IMR-90 (cell line): Measurements from ENCODE around the gene PMS1. TPM values are rescaled to one million over a fixed set of nuclear protein-coding genes. Genes with fewer than 3 reads are reported as not detected.

ENCODE experiments used
- ATAC-seq: fragments of 200-7000 bp; cut with Tn5 transposase; 2 replicates; pipeline ENCODE4 v1.9.1; 2020; ENCODE audit warnings: low read depth, mild to moderate bottlenecking, moderate library complexity
- BruUV-seq: library from RNA; stranded (reverse); fragments of 400-500 nt; replicated peaks from 2 replicates; lab custom pipeline; 2021; lab: Mats Ljungman, UMichigan
- CTCF ChIA-PET: fragments of 300-600 bp; formaldehyde crosslinking; extraction: SDS; loops from one replicate; lab custom pipeline; 2021; ENCODE audit warnings: antibody characterized with exemption; lab: Yijun Ruan, JAX
- POLR2A ChIA-PET: fragments of 300-600 bp; sonication (Branson Sonifier 250); formaldehyde crosslinking; loops from one replicate; lab custom pipeline; 2022; ENCODE audit warnings: antibody characterized with exemption; ENCODE audit not compliant: unreplicated experiment; lab: Charles Lee
- DNase-seq: peaks from one replicate; pipeline ENCODE4 v3.0.0; 2013
- H2AFZ ChIP-seq: replicated peaks from 2 replicates; pipeline ENCODE3; 2013; ENCODE audit warnings: low read length, mild to moderate bottlenecking; ENCODE audit not compliant: poor library complexity
- H2AK5ac ChIP-seq: 2 replicates; pipeline ENCODE4 v1.6.1; 2013; ENCODE audit warnings: low read depth, low read length, inconsistent platforms
- H2AK9ac ChIP-seq: replicated peaks from 2 replicates; pipeline ENCODE3; 2013; ENCODE audit warnings: mild to moderate bottlenecking, low read depth, low read length, moderate library complexity; ENCODE audit not compliant: poor library complexity
- H2BK120ac ChIP-seq: 2 replicates; pipeline ENCODE4 v1.6.1; 2013; ENCODE audit warnings: low read depth, low read length, inconsistent platforms
- H2BK15ac ChIP-seq: 3 replicates; pipeline ENCODE4 v1.6.1; 2013; ENCODE audit warnings: low read depth, low read length, inconsistent platforms
- H2BK20ac ChIP-seq: 2 replicates; pipeline ENCODE4 v1.6.1; 2013; ENCODE audit warnings: low read depth, mild to moderate bottlenecking, inconsistent platforms, low read length, moderate library complexity
- H2BK5ac ChIP-seq: 2 replicates; pipeline ENCODE4 v1.6.1; 2013; ENCODE audit warnings: mild to moderate bottlenecking, low read depth, low read length, inconsistent platforms; ENCODE audit not compliant: poor library complexity, severe bottlenecking
- H3K14ac ChIP-seq: replicated peaks from 2 replicates; pipeline ENCODE4 v1.6.1; 2013; ENCODE audit warnings: low read depth, low read length, inconsistent platforms
- H3K18ac ChIP-seq: 2 replicates; pipeline ENCODE4 v1.6.1; 2013; ENCODE audit warnings: low read depth, low read length, control low read depth
- H3K23ac ChIP-seq: 2 replicates; pipeline ENCODE4 v1.6.1; 2013; ENCODE audit warnings: low read depth, low read length, inconsistent platforms
- H3K27ac ChIP-seq: 2 replicates; pipeline ENCODE4 v1.5.1; 2013; ENCODE audit warnings: mild to moderate bottlenecking, control low read depth, low read length; ENCODE audit not compliant: insufficient read depth
- H3K27me3 ChIP-seq: 2 replicates; pipeline ENCODE4 v1.6.1; 2013; ENCODE audit warnings: low read length; ENCODE audit not compliant: control insufficient read depth, insufficient read depth
- H3K36me3 ChIP-seq: 2 replicates; pipeline ENCODE4 v1.6.1; 2013; ENCODE audit warnings: low read length, mixed read lengths; ENCODE audit not compliant: control insufficient read depth, insufficient read depth
- H3K4ac ChIP-seq: 2 replicates; pipeline ENCODE4 v1.6.1; 2013; ENCODE audit warnings: low read depth, low read length, inconsistent platforms
- H3K4me1 ChIP-seq: 2 replicates; pipeline ENCODE4 v1.6.1; 2013; ENCODE audit warnings: low read length, mixed read lengths; ENCODE audit not compliant: control insufficient read depth, insufficient read depth
- H3K4me2 ChIP-seq: 2 replicates; pipeline ENCODE4 v1.6.1; 2013; ENCODE audit warnings: low read depth, mild to moderate bottlenecking, control low read depth, low read length, moderate library complexity
- H3K4me3 ChIP-seq: 2 replicates; pipeline ENCODE4 v1.5.1; 2013; ENCODE audit warnings: low read depth, mild to moderate bottlenecking, control low read depth, low read length, moderate library complexity; ENCODE audit not compliant: insufficient read depth
- H3K56ac ChIP-seq: 2 replicates; pipeline ENCODE4 v1.6.1; 2013; ENCODE audit warnings: low read length, inconsistent platforms; ENCODE audit not compliant: insufficient read depth; ENCODE audit errors: extremely low read depth
- H3K79me1 ChIP-seq, 2 experiments: 2 replicates each; pipeline ENCODE4 v1.6.1; 2013; ENCODE audit warnings: low read length in 2 of 2, inconsistent platforms in 1 of 2, low read depth in 1 of 2
- H3K9ac ChIP-seq: 2 replicates; pipeline ENCODE4 v1.6.1; 2013; ENCODE audit warnings: low read depth, low read length, control low read depth
- H3K9me1 ChIP-seq: 2 replicates; pipeline ENCODE4 v1.6.1; 2013; ENCODE audit warnings: low read length, inconsistent platforms; ENCODE audit not compliant: insufficient read depth
- H3K9me3 ChIP-seq: 2 replicates; pipeline ENCODE4 v1.6.1; 2013; ENCODE audit warnings: low read length; ENCODE audit not compliant: control insufficient read depth, insufficient read depth
- H4K20me1 ChIP-seq: 2 replicates; pipeline ENCODE4 v1.6.1; 2013; ENCODE audit warnings: low read length, inconsistent platforms; ENCODE audit not compliant: insufficient read depth
- H4K5ac ChIP-seq: 2 replicates; pipeline ENCODE4 v1.6.1; 2013; ENCODE audit warnings: mild to moderate bottlenecking, low read depth, low read length, control low read depth
- H4K8ac ChIP-seq, 2 experiments: 2 replicates each; pipeline ENCODE4 v1.6.1; 2013; ENCODE audit warnings: low read depth in 2 of 2, low read length in 2 of 2, control low read depth in 1 of 2, inconsistent platforms in 1 of 2
- H4K91ac ChIP-seq: 2 replicates; pipeline ENCODE4 v1.6.1; 2013; ENCODE audit warnings: low read depth, low read length, inconsistent platforms; ENCODE audit not compliant: insufficient read depth
- CTCF ChIP-seq: conservative IDR thresholded peaks from 2 replicates; pipeline ENCODE4 v1.5.1; 2012; ENCODE audit warnings: mild to moderate bottlenecking, low read depth, low read length, improper control_type of control experiment
- WGBS, 2 experiments: methylation state at CpG; one replicate each; pipeline versions ENCODE4 v1.1.5 to v1.1.7; 2013; ENCODE audit warnings: missing lambda C conversion rate in 2 of 2; ENCODE audit not compliant: insufficient read length in 1 of 2; ENCODE audit errors: extremely low coverage in 2 of 2; 5-methylcytosine and 5-hydroxymethylcytosine counted together
- dilution Hi-C: fragments of 300-500 bp; cut with HindIII; formaldehyde crosslinking; loops from one replicate; pipeline ENCODE4 v1.14.3; 2018; ENCODE audit warnings: low sequenced_read_pairs; ENCODE audit not compliant: unreplicated experiment
- in situ Hi-C: fragments of 300-500 bp; cut with MboI; formaldehyde crosslinking; loops from 3 replicates; pipeline ENCODE4 v1.14.3; 2019; ENCODE audit warnings: low sequenced_read_pairs, inconsistent platforms, mixed read lengths
- intact Hi-C: fragments of 100-400 bp; cut with micrococcal nuclease; formaldehyde crosslinking; loops from 2 replicates; pipeline ENCODE4 v1.10.0; 2022
- polyA plus RNA-seq, 3 experiments: library from polyadenylated mRNA; depleted of rRNA; stranded (reverse); fragments of >200 nt; gene quantifications; 2 replicates each; pipeline ENCODE4 v1.2.3, GENCODE V29; 2012; ENCODE audit warnings: low replicate concordance in 1 of 3
- total RNA-seq: library from RNA; depleted of rRNA; stranded (reverse); fragments of >200 nt; gene quantifications from 2 replicates; pipeline ENCODE4 v1.2.3, GENCODE V29; 2012

Gene PMS1
- total and polyA plus RNA-seq, 2 of the 4 experiments (the other 2 are of a cell fraction) = 8.1 to 10.6 TPM

- no peaks in the 10 kb centered on the region; the same call in 1 of the 2 replicates for H3K4me1 ChIP-seq
- DNase-seq (peak; percentile 43), ATAC-seq (no peak)
- ChIA-PET CTCF (no interaction called here), POLR2A (no interaction called here)
- H4K91ac ChIP-seq = no peak overlapping the region
- no peak overlapping the region for H2BK120ac ChIP-seq
- H3K23ac ChIP-seq = no peak overlapping the region
- no peaks in the 10 kb centered on the region for H3K9me1 ChIP-seq
- WGBS, 2 experiments = 80% methylated on average over 2 of the region's 4 CpGs; no CpG with 5 or more reads in 1 of the 2 experiments
- no peak overlapping the region for H3K4ac ChIP-seq
- H3K56ac ChIP-seq = no peak overlapping the region
- no peak overlapping the region for H3K27ac ChIP-seq
- 0 out of 4 replicates have a peak overlapping the region, but pooled peaks of 1 of the 2 experiments have one; percentile 4 for H4K8ac ChIP-seq
- no peak overlapping the region for H2BK5ac ChIP-seq
- H3K27me3 ChIP-seq = no peaks in the 10 kb centered on the region
- in situ Hi-C loops (no loop called here), dilution Hi-C loops (no loop called here), intact Hi-C loops (no loop called here)
- H2AK9ac ChIP-seq = no peak overlapping the region
- H2BK20ac ChIP-seq = no peak overlapping the region
- no peak overlapping the region for H2BK15ac ChIP-seq
- no peaks in the 10 kb centered on the region for H4K20me1 ChIP-seq
- H3K36me3 ChIP-seq = peaks cover 3% of the 10 kb centered on the region; the same call in 1 of the 2 replicates
- no peaks in the 10 kb centered on the region for H3K9me3 ChIP-seq
- no peak overlapping the region for H2AFZ ChIP-seq
- no peak overlapping the region for H3K14ac ChIP-seq
- no TSS peak for BruUV-seq
- no peak overlapping the region for H4K5ac ChIP-seq
- H3K18ac ChIP-seq = no peak overlapping the region
- no peak overlapping the region for H3K4me2 ChIP-seq
- no peak overlapping the region for H3K4me3 ChIP-seq
- TF ChIP-seq CTCF = no peak
- no peak overlapping the region for H3K9ac ChIP-seq
- 0 out of 2 replicates have a peak overlapping the region, but pooled peaks have one; percentile 23 for H2AK5ac ChIP-seq
- no peaks in the 10 kb centered on the region; a peak in 1 of 4 replicates for H3K79me1 ChIP-seq
Observed at GRCh38 chr2:189829102-189829833, 45.0 kb downstream of the PMS1 start.
